BE2C (cell line): Measurements from ENCODE around the gene SEPTIN10.

Source experiments
- DNase-seq: peaks from one replicate; pipeline ENCODE4 v3.0.0-alpha.2; 2020
- H3K27me3 ChIP-seq: fragments of 250-450 bp; sonication (Bioruptor Pico); 2 replicates; pipeline ENCODE4 v1.5.1; 2020; ENCODE audit warnings: mild to moderate bottlenecking
- H3K36me3 ChIP-seq: fragments of 250-450 bp; sonication (Bioruptor Pico); 2 replicates; pipeline ENCODE4 v1.5.1; 2020; ENCODE audit warnings: mild to moderate bottlenecking
- H3K4me1 ChIP-seq: fragments of 250-450 bp; sonication (Bioruptor Pico); 2 replicates; pipeline ENCODE4 v1.5.1; 2020
- H3K4me3 ChIP-seq: 2 replicates; pipeline ENCODE4 v1.5.1; 2011; ENCODE audit warnings: low read depth, low read length
- H3K9me3 ChIP-seq: fragments of 250-450 bp; sonication (Bioruptor Pico); 2 replicates; pipeline ENCODE4 v1.5.1; 2020
- TF ChIP-seq, protein P1 (sequence below): IDR thresholded peaks from 2 replicates; pipeline ENCODE4 v1.5.1; 2012; ENCODE audit warnings: mild to moderate bottlenecking, low read depth, low read length

SEPTIN10 gene

DNA sequence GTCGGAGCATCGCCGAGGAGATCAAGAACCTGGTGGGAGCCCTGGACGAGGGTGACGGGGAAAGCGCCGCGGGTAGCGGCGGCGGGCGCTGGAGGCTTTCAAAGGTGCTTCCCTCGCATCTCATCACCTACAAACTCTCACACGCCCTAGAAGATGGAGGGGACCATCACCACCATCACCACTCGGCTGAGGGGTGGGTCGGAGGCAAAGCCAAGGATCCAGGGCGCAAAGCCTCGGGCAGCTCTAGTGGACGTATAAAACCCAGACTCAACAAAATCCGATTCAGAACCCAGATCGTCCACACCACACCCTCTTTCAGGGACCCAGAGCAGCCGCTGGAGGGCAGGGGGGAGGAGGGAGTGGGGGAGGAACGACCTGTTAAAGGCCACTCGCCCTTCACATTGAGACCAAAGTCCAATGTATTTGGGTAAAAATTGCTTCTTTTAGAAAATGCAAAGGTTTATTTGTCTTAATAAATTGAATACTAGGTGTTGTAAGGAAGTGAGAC is 1.9 kb upstream of the SEPTIN10 start:
- H3K9me3 ChIP-seq: no peaks in the 10 kb centered on the region
- H3K36me3 ChIP-seq: no peaks in the 10 kb centered on the region
- H3K4me3 ChIP-seq: no peak overlapping the region
- peaks cover 10% of the 10 kb centered on the region for H3K27me3 ChIP-seq
- no peaks in the 10 kb centered on the region for H3K4me1 ChIP-seq
- TF ChIP-seq, protein P1, sequence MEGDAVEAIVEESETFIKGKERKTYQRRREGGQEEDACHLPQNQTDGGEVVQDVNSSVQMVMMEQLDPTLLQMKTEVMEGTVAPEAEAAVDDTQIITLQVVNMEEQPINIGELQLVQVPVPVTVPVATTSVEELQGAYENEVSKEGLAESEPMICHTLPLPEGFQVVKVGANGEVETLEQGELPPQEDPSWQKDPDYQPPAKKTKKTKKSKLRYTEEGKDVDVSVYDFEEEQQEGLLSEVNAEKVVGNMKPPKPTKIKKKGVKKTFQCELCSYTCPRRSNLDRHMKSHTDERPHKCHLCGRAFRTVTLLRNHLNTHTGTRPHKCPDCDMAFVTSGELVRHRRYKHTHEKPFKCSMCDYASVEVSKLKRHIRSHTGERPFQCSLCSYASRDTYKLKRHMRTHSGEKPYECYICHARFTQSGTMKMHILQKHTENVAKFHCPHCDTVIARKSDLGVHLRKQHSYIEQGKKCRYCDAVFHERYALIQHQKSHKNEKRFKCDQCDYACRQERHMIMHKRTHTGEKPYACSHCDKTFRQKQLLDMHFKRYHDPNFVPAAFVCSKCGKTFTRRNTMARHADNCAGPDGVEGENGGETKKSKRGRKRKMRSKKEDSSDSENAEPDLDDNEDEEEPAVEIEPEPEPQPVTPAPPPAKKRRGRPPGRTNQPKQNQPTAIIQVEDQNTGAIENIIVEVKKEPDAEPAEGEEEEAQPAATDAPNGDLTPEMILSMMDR: no peak
- no peak for DNase-seq

DNA sequence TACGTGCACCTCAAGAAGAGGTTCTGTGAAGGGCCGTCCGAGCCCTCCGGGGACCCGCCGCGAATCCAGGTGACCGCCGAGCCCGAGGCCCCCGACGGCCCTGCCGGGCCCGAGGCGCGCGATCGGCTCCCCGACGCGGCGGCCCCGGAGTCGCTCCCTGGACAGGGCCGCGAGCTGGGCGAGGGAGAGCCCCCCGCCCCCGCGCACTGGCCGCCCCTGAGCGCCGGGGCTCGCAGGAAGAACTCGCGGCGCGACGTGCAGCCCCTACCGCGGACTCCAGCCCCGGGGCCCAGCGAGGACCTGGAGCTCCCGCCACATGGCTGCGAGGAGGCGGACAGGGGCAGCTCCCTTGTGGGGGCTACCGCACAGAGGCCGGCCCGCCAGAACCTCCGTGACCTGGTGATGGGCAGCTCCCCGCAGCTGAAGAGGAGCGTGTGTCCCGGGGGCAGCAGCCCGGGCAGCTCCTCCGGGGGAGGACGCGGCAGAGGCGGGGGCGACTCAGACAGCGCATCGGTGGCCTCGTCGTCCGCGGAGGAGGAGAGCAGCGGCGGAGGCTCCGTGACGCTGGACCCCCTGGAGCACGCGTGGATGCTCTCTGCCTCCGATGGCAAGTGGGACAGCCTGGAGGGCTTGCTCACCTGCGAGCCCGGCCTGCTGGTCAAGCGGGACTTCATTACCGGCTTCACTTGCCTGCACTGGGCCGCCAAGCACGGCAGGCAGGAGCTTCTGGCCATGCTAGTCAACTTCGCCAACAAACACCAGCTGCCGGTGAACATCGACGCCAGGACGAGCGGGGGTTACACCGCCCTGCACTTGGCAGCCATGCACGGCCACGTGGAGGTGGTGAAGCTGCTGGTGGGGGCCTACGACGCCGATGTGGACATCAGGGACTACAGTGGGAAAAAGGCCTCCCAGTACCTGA is 1.2 kb upstream of the SEPTIN10 start:
- Histone ChIP-seq H3K27me3 (peaks cover 10% of the 10 kb centered on the region), H3K4me1 (no peaks in the 10 kb centered on the region), H3K4me3 (no peak overlapping the region), H3K9me3 (no peaks in the 10 kb centered on the region), H3K36me3 (no peaks in the 10 kb centered on the region)
- DNase-seq: peak; percentile 3
- TF ChIP-seq, protein P1: no peak

DNA sequence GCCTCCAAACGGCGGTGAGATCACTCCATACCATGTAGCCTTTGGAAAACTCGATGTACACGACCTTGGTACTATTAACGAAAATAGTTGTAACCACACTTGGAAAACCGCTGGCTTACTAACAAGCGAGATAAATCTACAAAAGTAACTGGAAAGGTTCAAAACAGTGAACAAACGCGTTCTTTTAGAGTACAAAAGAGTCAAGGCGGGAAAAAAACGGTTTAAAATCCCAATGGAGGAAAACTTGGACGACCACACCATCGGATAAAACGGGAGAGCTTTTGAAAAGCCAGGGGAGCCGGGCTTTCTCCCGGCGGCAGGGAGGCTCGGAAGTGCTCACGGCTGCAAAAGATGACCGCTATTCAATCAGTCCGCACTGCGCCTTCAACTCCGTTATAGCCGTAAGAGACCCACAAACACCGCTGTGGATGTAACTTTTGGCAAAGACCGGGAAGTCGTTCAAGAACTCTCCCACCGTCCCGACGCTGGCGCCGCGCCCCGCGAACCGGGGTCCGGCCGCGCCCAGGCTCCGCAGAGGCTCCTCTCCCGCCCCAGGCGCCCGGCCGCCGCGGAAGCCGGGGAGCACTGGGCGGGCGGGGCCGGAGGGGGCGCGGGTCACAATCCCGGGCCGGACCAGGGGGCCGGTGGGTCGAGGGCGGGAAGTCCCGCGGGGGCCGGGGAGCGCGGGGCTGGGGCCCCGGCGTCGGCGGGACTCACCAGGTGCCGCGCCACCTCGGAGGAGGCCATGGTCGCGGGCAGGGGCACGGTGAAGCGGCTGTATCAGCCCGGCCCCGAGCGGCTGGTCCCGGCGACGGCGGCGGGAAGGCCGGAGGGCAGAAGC is 465 bp downstream of the SEPTIN10 start:
- peak overlapping the region; percentile 43 for H3K4me3 ChIP-seq
- TF ChIP-seq, protein P1: no peak
- H3K9me3 ChIP-seq: no peaks in the 10 kb centered on the region
- no peaks in the 10 kb centered on the region for H3K36me3 ChIP-seq
- H3K27me3 ChIP-seq: peaks cover 10% of the 10 kb centered on the region
- no peaks in the 10 kb centered on the region for H3K4me1 ChIP-seq
- peak; percentile 4 for DNase-seq

DNA sequence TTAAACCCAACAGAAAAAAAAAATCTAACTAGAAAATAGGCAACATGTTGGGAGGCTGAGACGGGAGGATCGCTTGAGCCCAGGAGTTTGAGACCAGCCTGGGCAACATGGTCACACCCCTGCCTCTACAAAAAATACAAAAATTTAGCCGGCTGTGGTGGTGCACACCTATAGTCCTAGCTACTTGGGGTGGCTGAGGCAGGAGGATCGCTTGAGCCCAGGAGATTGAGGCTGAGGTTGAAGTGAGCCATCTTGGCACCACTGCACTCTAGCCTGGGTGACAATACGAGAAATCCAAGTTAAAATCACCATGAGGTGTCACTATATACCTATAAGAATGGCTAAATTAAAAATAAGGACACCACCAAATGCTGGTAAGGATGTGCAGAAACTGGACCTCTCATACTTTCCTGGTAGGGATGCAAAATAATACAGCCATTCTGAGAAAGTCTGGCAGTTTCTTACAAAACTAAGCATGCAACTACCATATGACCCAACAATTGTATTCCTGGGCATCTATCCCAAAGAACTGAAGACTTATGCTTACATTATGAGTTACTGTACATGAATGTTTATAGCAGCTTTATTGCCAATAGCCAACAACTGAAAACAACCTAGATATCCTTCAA is 2.2 kb downstream of the SEPTIN10 start:
- H3K27me3 ChIP-seq: peaks cover 10% of the 10 kb centered on the region
- no peaks in the 10 kb centered on the region for H3K4me1 ChIP-seq
- H3K9me3 ChIP-seq: no peaks in the 10 kb centered on the region
- DNase-seq: no peak
- no peak overlapping the region for H3K4me3 ChIP-seq
- no peaks in the 10 kb centered on the region for H3K36me3 ChIP-seq
- TF ChIP-seq, protein P1: no peak

DNA sequence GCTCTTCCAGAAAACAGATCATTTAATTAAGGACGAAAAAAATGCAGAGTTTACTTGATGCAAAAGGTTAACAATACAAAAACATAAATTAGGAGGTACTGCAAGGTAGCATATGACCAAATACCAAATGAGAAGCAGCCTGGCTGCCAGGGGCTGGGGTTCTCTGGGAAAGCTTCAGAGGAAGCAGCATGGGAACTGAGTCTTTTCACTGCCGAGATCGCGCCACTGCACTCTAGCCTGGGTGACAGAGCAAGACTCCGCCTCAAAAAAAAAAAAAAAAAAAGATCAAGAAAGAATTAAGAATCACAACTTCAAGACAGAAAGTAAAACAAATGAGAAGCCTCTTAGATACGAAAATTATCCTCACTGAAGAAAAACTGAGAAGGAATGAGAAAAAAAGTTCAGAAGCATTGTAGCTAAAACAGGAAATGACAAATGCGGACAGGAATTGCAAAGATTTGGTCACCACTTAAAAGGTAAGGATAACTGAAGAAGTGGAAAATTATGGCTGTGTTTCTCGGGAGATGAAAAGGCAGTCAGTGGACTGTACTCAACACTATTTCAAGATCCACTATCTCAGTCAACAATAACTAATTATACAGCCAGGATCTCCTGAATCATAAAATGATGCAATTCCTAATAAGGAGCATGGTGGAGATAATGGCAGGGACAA is 4.3 kb downstream of the SEPTIN10 start:
- Histone ChIP-seq H3K9me3 (no peaks in the 10 kb centered on the region), H3K4me3 (peak overlapping the region; percentile 26), H3K36me3 (no peaks in the 10 kb centered on the region), H3K27me3 (peaks cover 10% of the 10 kb centered on the region), H3K4me1 (no peaks in the 10 kb centered on the region)
- no peak for DNase-seq
- TF ChIP-seq, protein P1: no peak
